Superior temporal gyrus (tissue), 1 donor: ENCODE measurements around the gene RTP5.

Experiments used
- DNase-seq: peaks from one replicate; pipeline ENCODE4 v3.0.0-alpha.2; 2016; ENCODE audit errors: extremely low spot score

RTP5 gene

DNA sequence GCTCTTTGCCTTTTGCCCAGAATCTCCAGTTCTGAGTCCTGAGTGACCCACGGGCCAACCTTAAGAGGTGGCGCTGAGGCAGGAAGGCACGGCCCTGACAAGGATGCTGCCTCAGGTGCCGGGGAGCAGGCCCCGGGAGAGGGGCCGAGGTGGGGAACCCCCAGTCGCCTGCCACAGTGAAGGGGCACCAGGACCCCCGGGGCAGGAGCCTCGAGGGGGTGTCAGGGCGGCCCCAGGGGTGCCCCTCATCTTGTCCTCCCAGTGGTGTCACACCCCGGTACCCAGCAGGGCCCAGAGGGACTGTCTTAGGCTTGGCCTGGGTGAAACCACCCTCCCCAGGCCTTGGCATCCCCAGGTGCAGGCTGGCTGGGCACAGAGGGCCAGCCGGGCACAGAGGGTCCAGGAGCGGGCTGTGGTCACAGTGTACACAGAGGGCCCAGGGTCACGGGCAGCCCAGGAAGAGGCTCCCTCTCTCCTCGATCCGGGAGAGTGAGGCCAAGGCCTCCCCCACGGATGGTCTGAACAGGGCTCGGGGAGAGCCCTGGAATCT, 11.9 kb upstream of the RTP5 start:
- DNase-seq = no peak

DNA sequence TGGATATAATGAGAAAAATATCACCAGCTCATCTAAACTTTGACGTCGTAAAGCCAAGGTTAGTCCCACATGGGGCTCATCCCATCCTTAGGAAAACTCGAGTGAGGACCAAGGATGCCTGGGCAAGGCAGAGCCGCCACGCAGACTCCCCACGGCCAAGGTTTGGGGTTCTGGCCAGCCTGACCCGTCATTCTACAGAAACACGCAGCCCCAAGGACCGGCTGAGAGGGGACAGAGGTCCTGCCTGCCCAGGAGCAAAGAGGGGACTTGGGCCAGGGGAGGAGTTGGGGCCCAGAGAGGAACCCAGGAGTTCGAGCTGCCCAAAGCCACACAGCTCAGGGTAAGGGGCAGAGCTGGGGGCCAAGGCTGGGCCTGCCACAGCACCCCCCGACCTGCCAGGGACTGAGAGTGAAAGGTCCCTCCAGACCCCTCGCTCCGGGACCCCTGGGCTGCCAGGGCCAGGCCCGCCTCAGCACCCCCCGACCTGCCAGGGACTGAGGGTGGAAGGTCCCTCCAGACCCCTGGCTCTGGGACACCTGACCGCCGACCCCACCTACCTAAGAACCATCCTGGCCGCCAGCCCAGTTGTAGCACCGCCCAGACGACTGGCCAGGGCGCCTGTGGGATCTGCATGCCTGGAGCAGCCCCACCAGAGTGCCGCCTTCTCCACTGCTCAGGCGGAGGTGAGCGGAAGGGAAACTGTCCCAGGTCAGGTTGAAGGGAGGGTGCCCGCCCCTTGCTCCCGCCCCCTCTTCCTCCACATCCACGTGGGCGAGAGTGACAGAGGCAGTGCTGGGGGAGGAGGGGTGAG, 11.1 kb upstream of the RTP5 start, which contains the start of gene PDCD1:
Gene PDCD1, minus strand, starts transcription at position 689 of the 811 bp plus-strand sequence. Its CDS starts 56 bp downstream, at position 633.
- no peak for DNase-seq

DNA sequence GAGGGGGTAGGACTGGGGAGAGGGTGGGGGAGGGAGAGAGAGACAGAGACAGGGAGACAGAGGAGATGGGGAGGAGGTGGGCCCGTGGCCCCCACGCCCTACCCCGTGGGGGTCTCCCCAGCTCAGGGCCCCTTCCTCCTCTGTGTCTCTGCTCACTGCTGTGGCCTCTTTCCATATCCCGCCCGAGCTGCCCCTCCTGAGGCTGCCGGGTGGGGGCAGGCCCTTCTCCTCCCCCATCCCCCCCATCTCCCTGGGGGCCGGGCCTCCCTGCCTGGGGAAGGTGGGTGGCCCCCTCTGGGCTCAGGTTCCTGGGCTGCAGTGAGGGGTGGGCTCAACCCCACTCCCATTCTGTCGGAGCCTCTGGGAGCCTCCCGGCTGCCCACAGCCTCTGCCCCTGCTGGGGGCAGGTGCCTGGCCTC, 10.5 kb upstream of the RTP5 start:
- no peak for DNase-seq

DNA sequence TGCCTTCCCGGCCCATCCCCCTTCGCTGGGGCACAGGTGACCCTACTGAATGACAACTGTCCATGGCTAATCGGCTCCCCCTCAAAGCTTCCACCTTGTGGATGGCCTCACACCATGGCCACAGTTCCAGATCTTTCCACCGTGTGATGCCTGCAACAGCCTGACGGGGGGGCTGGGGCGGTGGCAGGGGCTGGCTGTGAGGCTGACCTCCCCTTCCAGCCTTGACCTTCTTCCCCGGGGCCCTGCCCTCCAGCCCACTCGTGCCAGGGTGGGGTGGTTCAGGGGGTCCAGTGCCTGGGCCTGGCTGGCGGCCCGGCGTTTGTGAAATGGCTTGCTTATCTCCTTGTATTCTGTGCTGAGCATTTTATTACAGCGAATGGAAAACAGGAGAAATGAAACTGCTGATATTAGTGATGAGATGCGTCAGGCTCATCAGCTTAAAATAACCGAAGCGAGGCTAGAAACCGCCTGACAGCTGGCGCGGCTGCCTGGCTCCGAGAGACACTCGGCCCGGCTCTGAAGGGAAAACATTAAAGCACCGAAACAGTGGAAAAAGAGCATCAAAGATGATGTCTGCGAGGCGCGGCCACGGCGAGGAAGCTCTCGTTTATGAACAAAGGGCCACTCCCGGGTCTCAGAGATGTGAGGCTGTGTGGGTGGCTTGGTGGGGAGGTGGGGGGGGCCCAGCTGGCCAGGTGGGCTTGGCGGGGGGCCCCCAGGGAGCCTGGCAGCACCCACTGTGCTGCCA, 9.9 kb upstream of the RTP5 start:
- no peak for DNase-seq

DNA sequence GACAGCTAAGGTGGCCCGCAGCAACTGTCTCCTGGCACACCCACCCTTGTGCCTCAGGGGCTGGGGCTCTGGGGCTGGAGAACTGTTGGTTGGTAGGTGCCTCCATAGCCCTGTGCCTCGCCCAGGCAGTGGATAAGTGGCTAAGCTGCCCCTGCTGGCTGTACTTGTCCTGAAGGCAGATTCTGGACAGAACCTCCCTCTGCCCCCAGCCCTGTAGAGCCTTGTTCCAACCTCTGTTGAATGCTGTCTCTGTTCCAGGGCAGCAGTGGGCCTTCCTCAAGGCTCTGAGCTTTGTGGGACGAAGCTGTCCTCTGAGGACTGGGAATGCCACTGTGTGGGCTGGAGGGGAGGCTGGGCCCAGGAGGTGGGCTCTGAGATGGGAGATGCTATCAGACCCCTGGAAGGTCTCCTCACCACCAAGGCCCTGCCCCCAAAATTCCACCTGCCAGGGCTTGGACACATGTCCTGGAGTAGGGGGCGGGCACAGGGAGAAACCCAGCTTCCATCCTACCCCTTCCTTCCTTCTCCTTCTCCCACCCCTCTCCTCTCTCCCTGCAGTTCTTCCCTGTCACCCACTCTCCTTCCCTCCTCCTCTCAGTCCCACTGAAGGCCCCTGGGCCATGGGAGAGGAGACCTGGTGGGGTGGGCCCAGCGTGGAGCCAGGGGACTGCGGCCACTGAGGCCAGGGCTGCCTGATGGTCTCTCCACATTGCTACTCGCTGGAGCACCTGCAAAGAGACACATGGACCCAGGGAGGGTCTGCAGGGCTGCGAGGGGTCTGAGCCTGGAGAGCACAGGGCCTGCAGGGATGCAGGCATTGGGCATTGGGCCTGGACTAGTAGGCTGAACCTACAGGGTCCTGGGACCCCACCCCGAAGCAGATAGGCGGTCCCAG, 9.1 kb upstream of the RTP5 start:
- DNase-seq = no peak

DNA sequence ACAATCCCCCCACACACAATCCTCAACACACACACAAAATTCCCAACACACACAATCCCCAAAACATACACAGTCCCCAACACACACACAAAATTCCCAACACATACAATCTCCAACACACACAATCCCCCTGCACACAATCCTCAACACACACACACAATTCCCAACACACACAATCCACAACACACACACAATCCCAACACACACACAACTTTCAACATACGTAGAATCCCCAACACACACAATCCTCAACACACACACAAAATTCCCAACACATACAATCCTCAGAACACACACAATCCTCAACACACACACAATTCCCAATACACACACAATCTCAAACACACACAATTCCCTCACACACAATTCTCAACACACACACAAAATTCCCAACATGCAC, 8.3 kb upstream of the RTP5 start:
- no peak for DNase-seq

DNA sequence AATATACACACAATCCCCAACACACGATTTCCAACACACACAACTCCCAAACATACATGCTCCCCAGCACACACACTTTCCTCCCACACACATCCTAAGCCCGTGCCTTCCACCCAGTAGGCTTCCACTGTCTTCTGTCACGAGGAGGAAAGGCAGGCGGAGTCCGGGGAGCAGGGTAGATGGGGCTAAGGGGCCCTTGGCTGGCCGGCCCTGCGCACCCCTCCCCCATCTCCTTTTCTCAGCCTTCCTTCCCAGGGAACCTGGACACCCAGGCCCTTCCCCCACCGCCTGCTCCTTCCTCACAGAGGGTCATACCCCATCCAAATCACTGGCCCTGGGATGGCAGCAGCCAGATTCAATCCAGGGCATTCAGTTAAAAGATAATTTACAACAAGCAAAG, 7.4 kb upstream of the RTP5 start:
- no peak for DNase-seq

DNA sequence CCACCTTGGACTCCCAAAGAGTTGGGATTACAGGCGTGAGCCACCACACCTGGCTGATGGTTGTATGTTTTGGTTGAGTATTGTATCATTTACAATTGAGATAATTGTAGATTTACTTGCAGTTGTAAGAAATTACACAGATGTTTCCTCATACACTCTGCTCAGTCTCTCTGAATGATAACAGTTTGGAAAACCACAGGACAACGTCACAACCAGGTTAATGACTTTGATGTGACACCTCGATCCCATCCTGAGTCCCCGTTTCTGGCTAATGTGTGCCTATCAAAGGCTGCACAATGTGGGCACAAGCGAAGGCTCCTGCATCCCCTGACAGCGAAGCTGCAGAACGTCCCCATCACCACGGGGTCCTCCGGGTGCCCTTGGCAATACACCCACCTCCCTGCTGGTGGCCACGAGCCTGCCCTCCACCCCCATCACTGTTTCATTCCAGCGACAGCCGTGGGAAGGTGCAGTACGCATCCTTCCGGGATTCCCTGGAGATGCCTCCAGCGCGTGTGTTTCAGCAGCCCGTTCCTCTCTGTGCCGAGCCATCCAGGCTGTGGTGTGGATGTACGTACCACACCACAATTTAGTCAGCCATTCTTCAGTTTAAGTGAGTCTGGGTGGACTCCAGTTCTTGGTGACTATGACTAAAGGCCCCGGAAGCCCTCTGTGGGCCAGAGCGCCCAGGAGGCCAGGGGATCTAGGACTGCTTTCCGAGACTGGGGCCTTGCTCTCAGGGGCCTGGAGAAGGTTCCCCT, 6.6 kb upstream of the RTP5 start:
- no peak for DNase-seq

DNA sequence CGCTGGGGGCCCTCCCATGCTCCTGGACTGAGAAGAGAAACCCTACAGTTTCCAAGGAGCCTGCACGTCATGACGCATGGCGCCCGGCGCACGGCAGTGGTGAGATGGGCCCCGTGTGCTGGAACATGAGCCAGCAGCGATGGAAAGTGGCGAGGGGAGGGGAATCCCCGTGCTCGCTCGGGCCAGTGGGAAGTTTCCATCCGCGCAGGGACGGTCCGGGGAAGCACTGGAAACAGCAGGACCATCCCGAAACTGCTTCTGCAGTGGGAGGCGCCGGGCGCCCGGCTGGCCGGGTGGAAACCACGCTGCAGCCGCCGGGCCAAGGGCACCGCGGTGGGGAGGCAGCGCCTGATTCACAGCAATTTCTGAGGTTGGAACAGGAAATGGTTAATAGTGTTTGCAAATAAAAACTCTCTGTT, 6.0 kb upstream of the RTP5 start:
- DNase-seq = no peak

DNA sequence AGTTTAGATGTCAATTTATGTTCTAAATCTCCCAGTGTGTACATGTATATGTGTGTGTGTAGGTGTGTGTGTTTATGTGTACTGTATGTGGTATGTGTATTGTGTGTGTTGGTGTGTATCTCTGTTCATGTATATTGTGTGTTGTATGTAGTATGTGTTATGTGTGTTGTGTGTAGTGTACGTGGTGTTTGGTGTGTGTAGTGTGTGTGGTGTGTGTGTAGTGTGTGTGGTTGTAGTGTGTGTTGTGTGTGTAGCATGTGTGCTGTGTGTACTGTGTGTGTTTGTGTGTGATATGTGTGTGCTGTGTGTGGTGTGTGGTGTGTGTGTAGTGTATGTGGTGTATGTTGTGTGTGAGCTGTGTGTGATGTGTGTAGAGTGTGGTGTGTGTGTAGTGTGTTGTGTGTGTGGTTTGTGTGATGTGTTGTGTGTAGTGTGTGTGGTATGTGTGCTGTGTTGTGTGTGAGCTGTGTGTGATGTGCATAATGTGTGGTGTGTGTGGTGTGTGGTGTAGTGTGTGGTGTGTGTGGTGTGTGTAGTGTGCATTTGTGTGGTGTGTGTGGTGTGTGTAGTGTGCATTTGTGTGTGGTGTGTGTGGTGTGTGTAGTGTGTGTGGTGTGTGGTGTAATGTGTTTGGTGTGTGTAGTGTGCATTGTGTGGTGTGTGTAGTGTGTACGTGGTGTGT, 5.2 kb upstream of the RTP5 start:
- no peak for DNase-seq

DNA sequence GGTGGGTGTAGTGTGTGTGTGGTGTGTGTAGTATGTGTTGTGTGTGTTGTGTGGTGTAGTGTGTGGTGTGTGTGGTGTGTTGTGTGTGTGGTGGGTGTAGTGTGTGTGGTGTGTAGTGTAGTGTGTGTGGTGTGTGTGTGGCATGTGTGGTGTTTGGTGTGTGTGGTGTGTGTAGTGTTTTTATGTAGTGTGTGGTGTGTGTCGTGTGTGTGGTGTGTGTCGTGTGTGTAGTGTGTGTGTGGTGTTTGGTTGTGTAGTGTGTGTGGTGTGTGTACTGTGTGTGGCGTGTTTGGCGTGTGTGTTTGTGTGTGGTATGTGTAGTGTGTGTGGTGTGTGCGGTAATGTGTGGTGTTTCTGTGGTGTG, 4.7 kb upstream of the RTP5 start:
- DNase-seq = no peak

DNA sequence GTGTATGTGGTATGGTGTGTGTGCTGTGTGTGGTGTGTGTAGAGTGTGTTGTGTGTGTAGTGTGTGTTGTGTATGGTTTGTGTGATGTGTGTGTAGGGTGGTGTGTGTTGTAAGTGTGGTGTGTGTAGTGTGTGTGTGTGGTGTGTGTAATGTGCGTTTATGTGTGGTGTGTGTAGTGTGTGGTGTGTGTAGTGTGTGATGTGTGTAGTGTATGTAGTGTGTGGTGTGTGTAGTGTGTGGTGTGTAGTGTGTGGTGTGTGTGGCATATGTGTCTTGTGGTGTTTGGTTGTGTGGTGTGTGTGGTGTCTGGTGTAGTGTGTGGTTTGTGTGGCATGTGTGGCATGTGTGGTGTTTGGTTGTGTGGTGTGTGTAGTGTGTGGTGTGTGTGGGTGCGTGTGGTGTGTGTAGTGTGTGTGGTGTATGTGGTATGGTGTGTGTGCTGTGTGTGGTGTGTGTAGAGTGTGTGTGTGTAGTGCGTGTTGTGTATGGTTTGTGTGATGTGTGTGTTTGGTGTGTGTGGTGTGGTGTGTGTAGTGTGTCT, 4.0 kb upstream of the RTP5 start:
- DNase-seq = no peak

DNA sequence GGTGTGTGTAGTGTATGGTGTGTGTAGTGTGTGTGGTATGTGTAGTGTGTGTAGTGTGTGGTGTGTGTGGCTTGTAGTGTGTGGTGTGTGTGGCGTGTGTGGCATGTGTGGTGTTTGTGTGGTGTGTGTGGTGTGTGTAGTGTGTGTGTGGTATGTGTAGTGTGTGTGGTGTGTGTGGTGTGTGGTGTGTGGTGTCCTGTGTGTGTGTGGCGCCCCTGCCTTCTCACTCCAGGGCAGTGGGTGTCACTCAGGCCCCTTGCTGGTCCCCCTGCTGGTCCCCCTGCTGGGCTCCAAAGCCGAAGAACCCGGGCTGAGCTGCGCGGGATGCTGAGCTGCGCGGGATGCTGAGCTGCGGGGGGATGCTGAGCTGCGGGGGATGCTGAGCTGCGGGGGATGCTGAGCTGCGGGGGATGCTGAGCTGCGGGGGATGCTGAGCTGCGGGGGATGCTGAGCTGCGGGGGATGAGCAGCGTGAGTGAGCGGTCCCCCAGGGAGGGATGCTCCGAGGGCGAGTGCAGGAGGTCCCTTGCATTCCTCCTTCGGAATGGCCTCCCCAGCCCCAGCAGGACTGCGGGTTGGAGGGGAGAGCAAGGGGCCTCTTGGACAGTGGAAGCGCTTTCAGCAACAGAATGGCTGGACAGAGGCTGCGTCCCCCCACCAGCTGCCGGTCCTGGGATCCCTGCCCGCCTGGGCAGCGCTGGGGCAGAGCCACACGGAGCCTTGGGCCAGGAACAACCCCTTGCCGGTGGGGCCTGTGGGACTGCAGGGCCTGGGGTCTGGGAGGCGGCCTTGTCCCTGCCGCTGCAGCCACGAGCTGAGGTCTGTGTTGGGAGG, 3.4 kb upstream of the RTP5 start:
- no peak for DNase-seq

DNA sequence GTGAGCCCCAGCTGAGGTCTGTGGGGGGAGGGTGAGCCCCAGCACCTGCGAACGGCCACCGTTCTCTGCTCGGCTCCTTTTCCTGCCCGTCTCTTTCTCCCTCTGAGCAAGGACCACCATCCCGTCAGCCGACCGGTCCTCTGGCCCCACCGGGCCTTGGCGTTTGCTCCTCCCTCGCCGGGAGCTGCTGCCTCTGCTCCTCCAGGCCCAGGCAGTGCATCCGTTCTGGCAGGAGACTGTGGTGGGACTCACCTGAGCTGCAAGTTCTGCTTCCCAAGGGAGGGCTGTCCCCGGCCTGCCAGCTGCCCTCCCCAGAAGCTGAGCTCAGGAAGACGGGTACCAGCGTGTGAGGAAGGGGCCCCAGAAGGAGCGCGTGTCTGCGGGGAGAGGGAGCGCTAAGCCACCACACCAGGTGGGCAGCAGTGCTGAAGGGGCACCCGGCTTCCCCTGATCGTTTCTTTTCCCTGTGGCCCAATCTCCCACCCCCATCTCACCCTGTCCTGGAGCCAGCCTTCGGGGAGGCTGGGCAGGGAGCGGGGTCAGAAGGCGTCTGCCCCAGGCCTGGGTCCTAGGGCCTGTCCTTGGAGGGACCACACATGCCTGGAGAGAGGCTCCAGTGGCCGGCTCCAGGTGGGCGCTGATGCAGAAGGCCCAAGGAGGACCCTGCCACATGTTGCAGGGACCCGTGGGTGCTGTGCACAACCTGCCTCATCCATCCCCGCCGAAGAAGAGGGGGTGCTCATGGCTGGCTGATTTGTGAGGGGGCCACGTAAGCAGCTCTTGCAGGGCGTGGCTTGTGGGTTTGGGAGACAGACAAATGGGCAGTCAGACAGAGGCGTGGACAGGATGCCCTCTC, 2.5 kb upstream of the RTP5 start:
- no peak for DNase-seq

DNA sequence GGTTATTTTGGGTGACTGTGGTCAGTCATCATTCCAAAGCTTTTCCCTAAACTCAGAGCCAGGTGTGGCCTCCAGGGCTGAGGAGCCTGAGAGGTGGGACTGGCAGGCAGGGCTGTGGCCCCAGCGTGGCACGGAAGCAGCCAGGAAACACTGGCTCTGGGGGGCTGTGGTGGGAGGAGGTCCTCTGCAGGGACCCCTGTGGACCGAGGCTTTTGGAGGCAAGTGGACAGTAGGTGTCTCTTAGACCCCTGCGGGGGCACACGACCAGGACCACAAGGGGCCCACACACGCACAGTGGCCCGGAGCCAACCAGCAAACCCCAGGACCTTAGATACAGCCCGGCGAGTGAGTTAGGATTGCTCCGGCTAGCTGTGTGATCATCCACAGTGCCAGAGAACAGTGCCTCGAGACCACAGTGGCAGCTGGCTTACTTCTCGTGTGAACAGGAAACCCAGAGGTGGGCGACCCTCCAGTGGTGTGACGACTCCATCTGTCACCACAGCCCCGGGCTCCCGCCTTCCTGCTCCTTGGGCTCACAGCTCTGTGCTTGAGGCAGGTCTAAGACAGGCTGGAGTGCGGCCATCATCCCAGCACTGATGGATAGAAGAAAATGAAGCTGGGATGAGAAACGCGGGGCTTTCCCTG, 1.6 kb upstream of the RTP5 start:
- no peak for DNase-seq

DNA sequence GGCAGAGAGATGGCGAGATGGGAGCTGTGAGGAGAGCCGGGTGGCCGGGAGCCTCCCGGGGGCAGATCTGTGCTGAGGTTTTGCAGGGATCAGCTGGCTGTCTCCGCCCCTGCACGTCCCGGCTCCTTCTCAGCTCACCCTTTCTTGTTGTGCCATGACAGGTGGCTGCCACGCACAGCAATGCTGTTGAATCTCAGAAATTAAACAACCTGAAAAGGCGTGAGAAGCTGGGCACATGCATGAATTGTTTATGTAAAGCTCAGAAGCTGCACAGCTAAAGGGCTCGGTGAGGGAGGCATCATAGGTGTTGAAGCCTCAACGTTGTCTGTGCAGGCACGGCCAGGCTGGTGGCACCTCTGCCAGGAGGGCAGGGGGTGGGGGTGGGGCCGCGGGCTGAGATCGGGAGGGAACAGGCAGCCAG, 858 bp upstream of the RTP5 start:
- no peak for DNase-seq

DNA sequence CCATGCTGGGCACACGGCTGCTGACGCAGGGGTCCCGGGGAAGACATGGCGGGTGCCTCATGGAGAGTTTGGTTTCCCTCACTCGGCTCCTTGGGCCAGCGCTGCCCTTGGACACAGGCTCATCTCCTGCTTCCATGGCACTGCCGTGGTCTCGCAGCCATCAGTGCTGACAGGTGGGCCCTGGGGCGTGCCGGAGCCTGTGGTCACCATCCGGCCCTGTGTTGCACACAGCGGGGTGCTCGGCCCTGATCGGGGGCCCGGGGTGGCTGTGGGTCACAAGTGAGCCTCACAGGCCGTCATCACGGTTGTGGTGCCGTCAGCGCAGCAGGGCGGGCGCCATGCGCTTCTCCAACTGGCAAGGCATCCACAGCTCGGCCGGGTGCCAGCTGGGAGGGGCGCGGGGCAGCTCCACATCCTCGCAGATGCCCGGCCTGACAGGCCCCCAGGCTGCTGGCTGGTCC, 582 bp downstream of the RTP5 start:
- DNase-seq = no peak
